ENCODE results near the gene CNTN4. TPM values are rescaled to one million over a fixed set of nuclear protein-coding genes. Genes with fewer than 3 reads are reported as not detected.

Gene CNTN4
- total RNA-seq, 1 donor: 0.09 TPM

DNA sequence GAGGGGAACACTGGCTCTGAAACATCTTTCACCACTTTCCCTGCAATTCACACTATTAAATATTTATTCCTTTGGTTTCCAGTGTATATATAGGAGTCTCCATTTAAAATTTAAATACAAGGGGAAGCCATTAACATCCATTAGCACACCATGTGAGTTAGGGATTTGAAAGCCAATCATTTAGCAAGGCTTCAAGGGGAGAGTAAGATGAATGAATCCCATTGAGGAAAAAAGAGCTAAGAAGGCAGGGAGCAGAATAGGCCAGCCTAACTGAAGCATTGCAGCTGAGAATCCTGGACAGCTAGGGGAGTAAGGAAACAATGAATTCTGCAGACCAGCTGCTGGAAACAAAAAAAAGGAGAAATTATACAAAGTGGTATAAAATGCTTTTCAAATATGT is 585.4 kb downstream of the CNTN4 start:
- DNase-seq (ENCODE audit: low read depth): no peak
- TF ChIP-seq, protein P1, sequence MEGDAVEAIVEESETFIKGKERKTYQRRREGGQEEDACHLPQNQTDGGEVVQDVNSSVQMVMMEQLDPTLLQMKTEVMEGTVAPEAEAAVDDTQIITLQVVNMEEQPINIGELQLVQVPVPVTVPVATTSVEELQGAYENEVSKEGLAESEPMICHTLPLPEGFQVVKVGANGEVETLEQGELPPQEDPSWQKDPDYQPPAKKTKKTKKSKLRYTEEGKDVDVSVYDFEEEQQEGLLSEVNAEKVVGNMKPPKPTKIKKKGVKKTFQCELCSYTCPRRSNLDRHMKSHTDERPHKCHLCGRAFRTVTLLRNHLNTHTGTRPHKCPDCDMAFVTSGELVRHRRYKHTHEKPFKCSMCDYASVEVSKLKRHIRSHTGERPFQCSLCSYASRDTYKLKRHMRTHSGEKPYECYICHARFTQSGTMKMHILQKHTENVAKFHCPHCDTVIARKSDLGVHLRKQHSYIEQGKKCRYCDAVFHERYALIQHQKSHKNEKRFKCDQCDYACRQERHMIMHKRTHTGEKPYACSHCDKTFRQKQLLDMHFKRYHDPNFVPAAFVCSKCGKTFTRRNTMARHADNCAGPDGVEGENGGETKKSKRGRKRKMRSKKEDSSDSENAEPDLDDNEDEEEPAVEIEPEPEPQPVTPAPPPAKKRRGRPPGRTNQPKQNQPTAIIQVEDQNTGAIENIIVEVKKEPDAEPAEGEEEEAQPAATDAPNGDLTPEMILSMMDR (IDR thresholded peaks at IDR 0.05; ENCODE audit: insufficient read depth, low read length): no peak
- no peak overlapping the region for H3K4me3 ChIP-seq (ENCODE audit: low read depth, low read length)

DNA sequence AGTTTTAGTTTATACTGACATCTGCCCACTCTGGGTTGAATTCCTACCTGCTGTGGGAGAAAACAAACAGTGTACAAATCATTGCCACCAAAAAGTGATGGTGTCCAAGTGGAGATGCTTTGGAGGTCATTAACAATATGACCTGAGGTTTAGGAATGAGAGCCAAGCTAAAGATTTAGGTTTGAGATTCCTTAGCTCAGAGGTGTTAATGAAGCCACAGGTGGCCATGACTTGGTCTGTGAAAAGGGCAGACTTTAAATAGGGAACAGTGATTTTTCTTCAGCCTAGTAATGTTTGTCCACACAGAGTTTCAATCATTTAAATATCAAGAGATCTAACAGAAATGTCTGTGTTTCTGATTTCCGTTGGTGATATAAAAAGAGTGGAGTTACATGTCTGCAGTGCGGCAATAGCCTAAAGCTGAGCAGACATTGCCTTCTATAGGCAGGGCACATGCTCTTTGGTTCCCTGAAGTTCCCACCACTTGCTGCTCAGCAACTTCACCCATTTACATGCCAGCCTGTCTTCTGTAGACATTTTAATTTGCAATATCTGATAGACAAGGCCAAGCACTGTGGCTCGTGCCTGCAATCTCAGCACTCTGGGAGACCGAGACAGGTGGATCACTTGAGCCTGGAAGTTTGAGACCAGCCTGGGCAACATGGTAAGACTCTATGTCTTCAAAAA is 588.3 kb downstream of the CNTN4 start:
- no peak overlapping the region for H3K4me3 ChIP-seq (ENCODE audit: low read depth, low read length)
- TF ChIP-seq, protein P1 (IDR thresholded peaks at IDR 0.05; ENCODE audit: insufficient read depth, low read length): no peak
- DNase-seq (ENCODE audit: low read depth): no peak

DNA sequence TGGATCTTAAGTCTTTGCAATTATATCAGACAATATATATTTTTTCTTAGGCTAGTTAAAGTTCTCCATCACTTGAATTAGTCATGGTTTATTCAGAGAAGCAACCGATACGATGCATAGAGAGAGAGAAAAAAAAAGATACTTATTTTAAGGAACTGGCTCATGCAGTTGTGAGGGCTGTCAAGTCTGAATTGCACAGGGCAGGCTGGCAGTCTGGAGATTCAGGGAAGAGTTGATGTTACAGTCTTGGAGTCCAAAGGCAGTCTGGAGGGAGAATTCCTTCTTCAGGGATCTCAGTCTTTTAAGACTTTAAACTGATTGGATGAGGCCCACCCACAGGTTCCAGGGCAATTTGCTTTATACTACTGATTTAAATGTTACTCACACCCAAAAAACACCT is 598.9 kb downstream of the CNTN4 start:
- H3K4me3 ChIP-seq (ENCODE audit: low read depth, low read length): no peak overlapping the region
- TF ChIP-seq, protein P1 (IDR thresholded peaks at IDR 0.05; ENCODE audit: insufficient read depth, low read length): no peak
- DNase-seq (ENCODE audit: low read depth): no peak

DNA sequence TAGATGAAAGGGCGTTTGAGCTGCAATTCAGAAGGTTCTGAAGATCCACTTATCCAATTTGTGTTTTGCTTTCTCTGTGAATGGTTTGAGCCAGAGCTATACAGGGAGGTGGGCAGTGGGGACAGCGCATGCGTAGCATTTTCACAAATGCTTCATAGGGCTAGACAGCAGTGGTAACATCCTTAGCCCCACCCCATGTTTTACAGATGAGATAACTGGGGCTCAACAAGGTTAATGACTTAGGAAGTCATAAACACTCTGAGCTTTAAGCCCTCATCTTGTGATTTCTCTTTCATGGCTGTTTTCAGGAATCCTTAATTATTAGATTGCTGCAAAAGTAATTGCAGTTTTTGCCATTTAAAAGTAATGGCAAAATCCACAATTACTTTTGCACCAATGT is 602.8 kb downstream of the CNTN4 start:
- no peak for DNase-seq (ENCODE audit: low read depth)
- TF ChIP-seq, protein P1 (IDR thresholded peaks at IDR 0.05; ENCODE audit: insufficient read depth, low read length): no peak
- H3K4me3 ChIP-seq (ENCODE audit: low read depth, low read length): no peak overlapping the region

DNA sequence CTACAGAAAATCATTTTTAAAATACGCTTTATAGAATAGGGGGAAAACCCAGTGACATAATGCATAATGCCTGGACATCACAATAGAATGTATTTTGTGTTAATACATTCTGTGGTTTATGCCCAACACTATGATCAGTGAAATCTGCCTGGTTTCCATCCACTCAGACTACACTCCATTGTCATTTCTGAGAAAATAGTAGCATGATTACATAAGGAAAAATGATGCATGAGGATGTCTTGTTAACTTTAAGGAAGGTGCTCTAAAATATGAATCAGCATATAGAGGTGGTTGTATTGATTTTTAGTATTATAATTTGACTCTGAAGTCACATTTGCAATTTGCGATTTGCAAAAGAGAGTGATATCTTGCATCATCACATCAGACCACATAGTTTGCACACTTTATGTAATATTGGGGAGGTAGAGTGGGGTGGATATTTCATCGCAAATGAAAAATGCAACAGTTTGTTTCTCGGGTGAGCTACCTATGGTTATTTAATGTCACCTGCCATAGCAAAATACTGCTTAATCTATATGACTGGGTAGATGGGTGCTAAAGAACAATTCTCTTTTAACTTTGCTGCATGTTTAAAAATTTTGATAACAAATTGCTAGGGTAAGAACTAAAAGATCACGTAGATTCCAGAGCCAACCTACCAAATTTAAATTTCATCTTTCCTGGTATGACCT is 607.6 kb downstream of the CNTN4 start:
- TF ChIP-seq, protein P1 (IDR thresholded peaks at IDR 0.05; ENCODE audit: insufficient read depth, low read length): no peak
- no peak for DNase-seq (ENCODE audit: low read depth)
- H3K4me3 ChIP-seq (ENCODE audit: low read depth, low read length): no peak overlapping the region

DNA sequence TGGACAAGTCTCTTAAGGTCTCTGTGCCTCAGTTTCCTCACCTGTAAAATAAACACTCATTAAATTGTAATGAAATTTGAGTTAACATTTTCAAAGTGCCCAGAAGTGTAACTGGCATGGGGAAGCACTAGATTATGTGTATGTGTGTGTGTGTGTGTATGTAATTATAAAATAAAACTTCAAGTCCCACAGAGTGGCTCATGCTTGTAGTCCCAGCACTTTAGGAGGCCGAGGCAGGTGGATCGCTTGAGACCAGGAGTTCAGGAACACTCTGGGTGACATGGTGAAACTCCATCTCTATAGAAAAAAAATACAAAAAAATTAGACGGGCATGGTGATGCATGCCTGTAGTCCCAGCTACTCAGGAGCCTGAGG is 608.2 kb downstream of the CNTN4 start:
- DNase-seq (ENCODE audit: low read depth): no peak
- TF ChIP-seq, protein P1 (IDR thresholded peaks at IDR 0.05; ENCODE audit: insufficient read depth, low read length): no peak
- no peak overlapping the region for H3K4me3 ChIP-seq (ENCODE audit: low read depth, low read length)

Measured in fibroblast of the aortic adventitia (primary cell).